Activated effector memory CD4-positive, alpha-beta T cell treated with anti-CD3 and anti-CD28 coated beads, Interleukin-2, amount 50 U/mL, for 16 hours (primary cell): ENCODE data around the gene SEPHS1.
"Not testable (repeated sequence)": the region's sequence is repeated elsewhere in the genome, so short reads cannot be mapped to it uniquely, and the experiment has no call there.

Experiments
- DNase-seq: peaks from one replicate; pipeline ENCODE4 v3.0.0-alpha.2; 2020

The SEPHS1 gene

GRCh38 chr10:13360587-13360986 is 12.5 kb upstream of the SEPHS1 start:
- DNase-seq, result no peak

- no peak for DNase-seq
Observed at GRCh38 chr10:13356392-13356791, 8.3 kb upstream of the SEPHS1 start.

GRCh38 chr10:13354783-13355182 is 6.7 kb upstream of the SEPHS1 start:
- no peak for DNase-seq

GRCh38 chr10:13352519-13352918 is 4.4 kb upstream of the SEPHS1 start:
- DNase-seq, result no peak

- peak; percentile 66 for DNase-seq
Observed at GRCh38 chr10:13351340-13351915, 3.3 kb upstream of the SEPHS1 start.

- peak; percentile 70 for DNase-seq
Observed at GRCh38 chr10:13349463-13350274, 1.6 kb upstream of the SEPHS1 start.

- DNase-seq, result peak; percentile 93
Observed at GRCh38 chr10:13347500-13348156, 465 bp downstream of the SEPHS1 start.

GRCh38 chr10:13347043-13347499 is 1.0 kb downstream of the SEPHS1 start:
- DNase-seq, result no peak

- no peak for DNase-seq
Observed at GRCh38 chr10:13346283-13347042, 1.6 kb downstream of the SEPHS1 start.

GRCh38 chr10:13340626-13341376 is 7.3 kb downstream of the SEPHS1 start:
- DNase-seq, result peak; percentile 66

GRCh38 chr10:13340068-13340467 is 8.0 kb downstream of the SEPHS1 start:
- no peak for DNase-seq

- no peak for DNase-seq
Observed at GRCh38 chr10:13338390-13339110, 9.5 kb downstream of the SEPHS1 start.

- DNase-seq, result no peak
Observed at GRCh38 chr10:13337827-13338196, 10.3 kb downstream of the SEPHS1 start.

- DNase-seq, result no peak
Observed at GRCh38 chr10:13337128-13337826, 10.8 kb downstream of the SEPHS1 start.

GRCh38 chr10:13335881-13336280 is 12.2 kb downstream of the SEPHS1 start:
- no peak for DNase-seq

GRCh38 chr10:13334556-13334955 is 13.5 kb downstream of the SEPHS1 start:
- DNase-seq, result no peak

- DNase-seq, result no peak
Observed at GRCh38 chr10:13331646-13332045, 16.4 kb downstream of the SEPHS1 start.

- not testable (repeated sequence) for DNase-seq
Observed at GRCh38 chr10:13330980-13331379, 17.1 kb downstream of the SEPHS1 start.

- no peak for DNase-seq
Observed at GRCh38 chr10:13329565-13329964, 18.5 kb downstream of the SEPHS1 start.

- no peak for DNase-seq
Observed at GRCh38 chr10:13328613-13329012, 19.5 kb downstream of the SEPHS1 start.

- DNase-seq, result no peak
Observed at GRCh38 chr10:13328126-13328525, 20.0 kb downstream of the SEPHS1 start.
